SHP77 treated with DMSO at 0.1 percent for 48 hours (cell line): ENCODE data around the gene ING2.
"Not testable (repeated sequence)": the region's sequence is repeated elsewhere in the genome, so short reads cannot be mapped to it uniquely, and the experiment has no call there.

Source experiments
- DNase-seq: peaks from one replicate; lab custom pipeline; 2025; lab: John Stamatoyannopoulos, UW

Gene ING2

GRCh38 chr4:183550345-183551093, 45.7 kb downstream of the ING2 start:
- DNase-seq, result no peak

GRCh38 chr4:183552274-183553146, 47.7 kb downstream of the ING2 start:
- no peak for DNase-seq

- DNase-seq, result not testable (repeated sequence)
Measured at GRCh38 chr4:183553147-183553478, 48.3 kb downstream of the ING2 start.

GRCh38 chr4:183553601-183554345, 48.9 kb downstream of the ING2 start:
- no peak for DNase-seq

GRCh38 chr4:183554346-183554686, 49.5 kb downstream of the ING2 start:
- DNase-seq, result no peak

GRCh38 chr4:183554878-183555585, 50.2 kb downstream of the ING2 start:
- no peak for DNase-seq

- DNase-seq, result no peak
Measured at GRCh38 chr4:183556947-183557346, 52.1 kb downstream of the ING2 start.

- no peak for DNase-seq
Measured at GRCh38 chr4:183557611-183558010, 52.8 kb downstream of the ING2 start.

GRCh38 chr4:183558873-183559272, 54.0 kb downstream of the ING2 start:
- no peak for DNase-seq

GRCh38 chr4:183561905-183562304, 57.0 kb downstream of the ING2 start:
- DNase-seq, result no peak
